K562 (cell line): Measurements from ENCODE around the gene LRMDA.

Experiments
- ARID2 ChIP-seq: fragments of 450-650 bp; IDR thresholded peaks from 2 replicates; pipeline ENCODE4 v1.6.1; 2017; ENCODE audit warnings: antibody characterized with exemption, mild to moderate bottlenecking
- CTCF ChIP-seq, 3 experiments: IDR thresholded peaks in 2 of 3; conservative IDR thresholded peaks in 1 of 3; 2 replicates each; pipeline ENCODE4 v1.5.1; 2011 to 2012; ENCODE audit warnings: low read length in 3 of 3, mild to moderate bottlenecking in 3 of 3, control low read depth in 2 of 3, improper control_type of control experiment in 1 of 3, inconsistent platforms in 1 of 3, low read depth in 1 of 3, mixed read lengths in 1 of 3, moderate library complexity in 1 of 3; ENCODE audit not compliant: insufficient read depth in 2 of 3
- E2F6 ChIP-seq, 2 experiments: IDR thresholded peaks; 2 replicates each; pipeline ENCODE4 v1.6.1; 2011; ENCODE audit warnings: borderline replicate concordance in 1 of 2, control low read depth in 1 of 2, low read depth in 1 of 2, low read length in 1 of 2, mild to moderate bottlenecking in 1 of 2, mixed read lengths in 1 of 2, moderate library complexity in 1 of 2; ENCODE audit not compliant: insufficient read depth in 1 of 2, insufficient read length in 1 of 2, poor library complexity in 1 of 2, severe bottlenecking in 1 of 2; ENCODE audit errors: extremely low read depth in 1 of 2
- E2F8 ChIP-seq: fragments of 450-650 bp; IDR thresholded peaks from 2 replicates; pipeline ENCODE4 v1.7.1; 2018; ENCODE audit warnings: mild to moderate bottlenecking, low read depth; ENCODE audit not compliant: partially characterized antibody
- ESRRA ChIP-seq: fragments of 450-650 bp; IDR thresholded peaks from 2 replicates; pipeline ENCODE4 v1.6.1; 2014; ENCODE audit warnings: low read depth, mild to moderate bottlenecking, moderate library complexity, borderline replicate concordance
- FOXP1 ChIP-seq: sonication (generic); formaldehyde crosslinking; IDR thresholded peaks from 2 replicates; pipeline ENCODE4 v1.8.0; 2022; ENCODE audit warnings: mild to moderate bottlenecking, missing genetic modification reagents
- HCFC1 ChIP-seq: IDR thresholded peaks from 2 replicates; pipeline ENCODE4 v1.6.1; 2012; ENCODE audit warnings: low read depth, low read length, improper control_type of control experiment
- JUN ChIP-seq, 2 experiments: sonication (generic) in 1 of 2; formaldehyde crosslinking in 1 of 2; IDR thresholded peaks; 2 replicates each; pipeline versions ENCODE4 v1.6.1 to v1.8.0; 2012 to 2022; ENCODE audit warnings: borderline replicate concordance in 2 of 2, mild to moderate bottlenecking in 2 of 2, improper control_type of control experiment in 1 of 2, low read depth in 1 of 2, low read length in 1 of 2, missing genetic modification reagents in 1 of 2
- KLF13 ChIP-seq: fragments of 450-650 bp; IDR thresholded peaks from 2 replicates; pipeline ENCODE4 v1.6.1; 2016; ENCODE audit warnings: missing genetic modification characterization, low read depth, mild to moderate bottlenecking, missing compliant biosample characterization, moderate library complexity, borderline replicate concordance
- NFXL1 ChIP-seq: fragments of 450-650 bp; formaldehyde crosslinking; IDR thresholded peaks from 2 replicates; pipeline ENCODE4 v1.4.0; 2021; ENCODE audit warnings: mild to moderate bottlenecking
- SP1 ChIP-seq: sonication (generic); formaldehyde crosslinking; IDR thresholded peaks from 2 replicates; pipeline ENCODE4 v1.8.1; 2022; ENCODE audit warnings: mild to moderate bottlenecking, missing genetic modification reagents
- SP2 ChIP-seq: IDR thresholded peaks from 2 replicates; pipeline ENCODE4 v1.6.1; 2011; ENCODE audit warnings: mild to moderate bottlenecking, low read depth, low read length, moderate library complexity; ENCODE audit not compliant: poor library complexity, severe bottlenecking; ENCODE audit errors: extremely low read depth
- TBL1XR1 ChIP-seq, 2 experiments: IDR thresholded peaks; 2 replicates each; pipeline ENCODE4 v1.6.1; 2012; ENCODE audit warnings: improper control_type of control experiment in 2 of 2, low read length in 2 of 2, mild to moderate bottlenecking in 1 of 2
- ZNF507 ChIP-seq: conservative IDR thresholded peaks from 2 replicates; pipeline ENCODE4 v1.6.1; 2017; ENCODE audit warnings: missing genetic modification characterization, missing compliant biosample characterization

- TF ChIP-seq CTCF (IDR thresholded peaks at IDR 0.05 in 2 of 3, conservative IDR thresholded peaks at IDR 0.05 in 1 of 3; ENCODE audit: insufficient read depth in 2 of 3, low read depth in 1 of 3, low read length in 3 of 3): no peak
- TF ChIP-seq SP2: no peak
- TF ChIP-seq TBL1XR1 (IDR thresholded peaks at IDR 0.05; ENCODE audit: low read length in 2 of 2): no peak
- no peak for TF ChIP-seq KLF13 (tag)
- no peak for TF ChIP-seq NFXL1
- no peak for TF ChIP-seq FOXP1 (CRISPR knock-in tag)
- TF ChIP-seq JUN (IDR thresholded peaks at IDR 0.05; ENCODE audit: borderline replicate concordance, low read depth, low read length): no peak
- no peak for TF ChIP-seq JUN (CRISPR knock-in tag; IDR thresholded peaks at IDR 0.05; ENCODE audit: borderline replicate concordance)
- TF ChIP-seq HCFC1: no peak
- no peak for TF ChIP-seq SP1 (CRISPR knock-in tag)
- no peak for TF ChIP-seq ARID2
- TF ChIP-seq ESRRA: no peak
- TF ChIP-seq ZNF507: no peak
- TF ChIP-seq E2F8: no peak
- no peak for TF ChIP-seq E2F6 (IDR thresholded peaks at IDR 0.05; ENCODE audit: borderline replicate concordance in 1 of 2, extremely low read depth in 1 of 2, insufficient read depth in 1 of 2, insufficient read length in 1 of 2, low read depth in 1 of 2, low read length in 1 of 2, poor library complexity in 1 of 2, severe bottlenecking in 1 of 2)
Observed at GRCh38 chr10:75664968-75665367, 233.5 kb downstream of the LRMDA start.
